Muscle layer of duodenum (tissue), 2 donors: ENCODE results near the gene EMC1.
"Not testable (repeated sequence)": the region's sequence is repeated elsewhere in the genome, so short reads cannot be mapped to it uniquely, and the experiment has no call there.

Experiments used
- H3K27ac ChIP-seq: one replicate; pipeline ENCODE4 v1.7.0; 2013; ENCODE audit warnings: mild to moderate bottlenecking, low read length
- H3K27me3 ChIP-seq: one replicate; pipeline ENCODE4 v1.7.0; 2013; ENCODE audit warnings: low read depth, mild to moderate bottlenecking, control low read depth, low read length
- H3K36me3 ChIP-seq, 2 donors: one replicate each; pipeline ENCODE4 v1.7.0; 2013; ENCODE audit warnings: low read length in 2 of 2, control low read depth in 1 of 2, mild to moderate bottlenecking in 1 of 2; ENCODE audit not compliant: insufficient read depth in 2 of 2, control insufficient read depth in 1 of 2
- H3K4me1 ChIP-seq, 2 donors: one replicate each; pipeline ENCODE4 v1.7.0; 2013; ENCODE audit warnings: low read length in 2 of 2, mild to moderate bottlenecking in 2 of 2, control low read depth in 1 of 2, moderate library complexity in 1 of 2; ENCODE audit not compliant: insufficient read depth in 2 of 2, control insufficient read depth in 1 of 2
- H3K4me3 ChIP-seq, 2 donors: one replicate each; pipeline ENCODE4 v1.7.0; 2013; ENCODE audit warnings: low read length in 2 of 2, low read depth in 1 of 2, mild to moderate bottlenecking in 1 of 2
- H3K9me3 ChIP-seq, 2 donors: one replicate each; pipeline ENCODE4 v1.7.0; 2013; ENCODE audit warnings: low read length in 2 of 2, control low read depth in 1 of 2, mild to moderate bottlenecking in 1 of 2; ENCODE audit not compliant: control insufficient read depth in 1 of 2
- donor health status: healthy.

The EMC1 gene

GRCh38 chr1:19274636-19275035, 23.3 kb upstream of the EMC1 start:
- Histone ChIP-seq H3K27me3 (no peaks in the 10 kb centered on the region), H3K36me3 (no peaks in the 10 kb centered on the region), H3K9me3 (no peaks in the 10 kb centered on the region), H3K4me3 (no peak overlapping the region), H3K27ac (no peak overlapping the region), H3K4me1 (no peaks in the 10 kb centered on the region)

- H3K4me1 ChIP-seq, H3K27me3 ChIP-seq, H3K36me3 ChIP-seq, H3K9me3 ChIP-seq, H3K27ac ChIP-seq: not testable (repeated sequence)
- H3K4me3 ChIP-seq, result peak overlapping the region in 1 of 2 donors; percentile 19
Measured at GRCh38 chr1:19273844-19274531, 22.7 kb upstream of the EMC1 start.

- Histone ChIP-seq H3K4me3 (peak overlapping the region in 1 of 2 donors; percentile 19), H3K36me3 (no peaks in the 10 kb centered on the region), H3K9me3 (no peaks in the 10 kb centered on the region), H3K4me1 (no peaks in the 10 kb centered on the region), H3K27ac (no peak overlapping the region), H3K27me3 (no peaks in the 10 kb centered on the region)
Measured at GRCh38 chr1:19273106-19273843, 22.0 kb upstream of the EMC1 start.

DNA sequence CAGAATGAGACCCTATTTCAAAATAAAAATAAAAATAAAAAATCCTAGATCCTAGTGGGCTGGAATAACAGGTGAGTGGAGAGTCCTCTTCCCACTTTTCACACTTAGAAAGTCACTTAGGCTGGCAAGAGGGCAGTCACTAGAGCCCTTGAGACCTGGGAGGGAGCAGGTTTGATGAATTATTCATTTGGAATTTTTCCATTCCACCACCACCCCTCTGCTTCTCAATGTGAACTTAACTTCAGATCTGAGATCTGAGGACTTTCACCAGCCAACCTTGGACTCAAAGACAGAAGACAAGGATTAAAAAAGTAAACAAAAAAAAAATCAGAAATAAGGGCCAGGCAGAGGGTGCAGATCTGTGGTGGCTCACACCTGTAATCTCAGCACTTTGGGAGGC, 20.7 kb upstream of the EMC1 start:
- no peaks in the 10 kb centered on the region for H3K27me3 ChIP-seq
- no peak overlapping the region for H3K27ac ChIP-seq
- no peaks in the 10 kb centered on the region for H3K4me1 ChIP-seq
- H3K36me3 ChIP-seq, result peaks cover 0 to 2% of the 10 kb centered on the region in 2 donors
- H3K4me3 ChIP-seq, result no peak overlapping the region
- no peaks in the 10 kb centered on the region for H3K9me3 ChIP-seq

DNA sequence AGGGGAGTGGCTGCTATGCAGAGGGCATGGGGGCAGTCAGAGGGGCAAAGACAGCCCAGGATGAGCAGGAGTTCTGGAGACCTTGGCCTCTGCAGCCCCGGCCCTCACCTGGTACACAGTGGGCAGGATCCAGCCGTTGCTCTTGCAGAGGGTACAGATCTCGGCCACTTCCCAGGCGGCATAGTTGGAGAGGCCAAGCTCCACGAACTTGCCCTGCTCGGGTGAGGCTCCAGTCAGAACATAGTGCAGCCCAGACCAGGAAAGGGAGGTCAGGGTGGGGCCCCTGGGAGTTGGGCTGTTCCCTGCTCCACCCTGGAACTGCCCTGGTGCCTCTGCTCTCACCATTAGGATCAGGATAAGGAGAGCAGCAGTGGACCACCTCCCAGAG, 19.0 kb upstream of the EMC1 start:
- H3K9me3 ChIP-seq, H3K27me3 ChIP-seq, H3K4me1 ChIP-seq, H3K36me3 ChIP-seq, H3K27ac ChIP-seq, H3K4me3 ChIP-seq: not testable (repeated sequence)

- not testable (repeated sequence) for H3K27me3 ChIP-seq, H3K36me3 ChIP-seq, H3K27ac ChIP-seq, H3K9me3 ChIP-seq, H3K4me3 ChIP-seq, H3K4me1 ChIP-seq
Measured at GRCh38 chr1:19269427-19270342, 18.4 kb upstream of the EMC1 start.

DNA sequence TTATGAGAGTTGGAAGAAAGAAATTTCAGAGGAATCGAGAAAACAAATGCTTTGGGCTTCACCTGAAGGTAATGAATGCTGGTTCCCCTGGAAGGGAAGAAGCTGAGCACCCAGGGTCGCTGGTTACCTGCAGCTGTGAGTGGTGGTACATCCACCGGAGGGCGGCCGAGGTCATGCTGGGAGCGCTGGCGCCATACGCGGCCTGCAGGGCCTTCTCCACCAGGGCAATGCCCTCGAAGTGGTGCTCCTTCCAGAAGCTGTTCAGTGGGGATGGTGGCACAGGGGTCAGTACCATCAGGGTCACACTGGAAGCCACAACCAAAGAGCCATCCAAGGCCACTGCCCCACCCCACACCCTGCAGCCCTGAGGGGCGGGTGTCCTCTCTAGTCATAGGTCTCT, 17.1 kb upstream of the EMC1 start:
- no peak overlapping the region for H3K4me3 ChIP-seq
- H3K27ac ChIP-seq, result no peak overlapping the region
- no peaks in the 10 kb centered on the region for H3K9me3 ChIP-seq

GRCh38 chr1:19262744-19263143, 11.4 kb upstream of the EMC1 start:
- no peak overlapping the region for H3K4me3 ChIP-seq
- H3K9me3 ChIP-seq, result no peaks in the 10 kb centered on the region
- H3K27ac ChIP-seq, result no peak overlapping the region
- H3K36me3 ChIP-seq, result peaks cover 12 to 39% of the 10 kb centered on the region in 2 donors
- no peaks in the 10 kb centered on the region for H3K27me3 ChIP-seq
- H3K4me1 ChIP-seq, result no peaks in the 10 kb centered on the region

More for the DNA sequence above, 17.1 kb upstream of the EMC1 start:
- H3K4me1 ChIP-seq, result no peaks in the 10 kb centered on the region
- peaks cover 0 to 6% of the 10 kb centered on the region in 2 donors for H3K36me3 ChIP-seq
- H3K27me3 ChIP-seq, result no peaks in the 10 kb centered on the region

- Histone ChIP-seq H3K36me3 (peaks cover 19 to 44% of the 10 kb centered on the region in 2 donors), H3K4me1 (no peaks in the 10 kb centered on the region), H3K27ac (no peak overlapping the region), H3K4me3 (no peak overlapping the region), H3K27me3 (no peaks in the 10 kb centered on the region), H3K9me3 (no peaks in the 10 kb centered on the region)
Measured at GRCh38 chr1:19262047-19262446, 10.7 kb upstream of the EMC1 start.

- no peaks in the 10 kb centered on the region for H3K4me1 ChIP-seq
- H3K36me3 ChIP-seq, result peaks cover 28 to 54% of the 10 kb centered on the region in 2 donors
- H3K9me3 ChIP-seq, result no peaks in the 10 kb centered on the region
- no peaks in the 10 kb centered on the region for H3K27me3 ChIP-seq
- no peak overlapping the region for H3K4me3 ChIP-seq
- no peak overlapping the region for H3K27ac ChIP-seq
Measured at GRCh38 chr1:19260211-19261138, 9.2 kb upstream of the EMC1 start.
